HepG2 (cell line): ENCODE data around the gene SRPRA. TPM values are rescaled to one million over a fixed set of nuclear protein-coding genes. Genes with fewer than 3 reads are reported as not detected.

ENCODE experiments used
- EHMT2 ChIP-seq: fragments of 200-600 bp; sonication (generic); IDR thresholded peaks from 2 replicates; pipeline ENCODE4 v1.7.0; 2017; ENCODE audit warnings: antibody characterized with exemption, low read depth, low read length, borderline replicate concordance
- FOXO1 ChIP-seq: sonication (generic); formaldehyde crosslinking; IDR thresholded peaks from 2 replicates; pipeline ENCODE4 v1.4.0; 2020; ENCODE audit warnings: missing genetic modification reagents
- GABPA ChIP-seq, 2 experiments: IDR thresholded peaks; 2 replicates each; pipeline ENCODE4 v1.6.1; 2011 to 2016; ENCODE audit warnings: low read depth in 2 of 2, low read length in 1 of 2, missing biosample characterization in 1 of 2, missing genetic modification characterization in 1 of 2
- GFI1 ChIP-seq: sonication (generic); formaldehyde crosslinking; IDR thresholded peaks from 2 replicates; pipeline ENCODE4 v1.5.0; 2020; ENCODE audit warnings: missing genetic modification reagents, mild to moderate bottlenecking, borderline replicate concordance
- IRF1 ChIP-seq: sonication (generic); formaldehyde crosslinking; IDR thresholded peaks from 2 replicates; pipeline ENCODE4 v1.4.0; 2020; ENCODE audit warnings: low read depth, mild to moderate bottlenecking, missing genetic modification reagents
- KLF15 ChIP-seq: sonication (generic); formaldehyde crosslinking; IDR thresholded peaks from 2 replicates; pipeline ENCODE4 v1.8.1; 2023; ENCODE audit warnings: borderline replicate concordance, mild to moderate bottlenecking, inconsistent platforms, missing genetic modification reagents, mixed read lengths
- MAX ChIP-seq: IDR thresholded peaks from 2 replicates; pipeline ENCODE4 v1.6.1; 2012; ENCODE audit warnings: inconsistent platforms
- NAIF1 ChIP-seq: sonication (generic); formaldehyde crosslinking; IDR thresholded peaks from 2 replicates; pipeline ENCODE4 v1.5.0; 2020; ENCODE audit warnings: mild to moderate bottlenecking, missing genetic modification reagents, borderline replicate concordance
- NCOA1 ChIP-seq: sonication (generic); formaldehyde crosslinking; IDR thresholded peaks from 2 replicates; pipeline ENCODE4 v1.9.0; 2021; ENCODE audit warnings: missing genetic modification reagents
- SIN3B ChIP-seq: fragments of 150-350 bp; IDR thresholded peaks from 2 replicates; pipeline ENCODE4 v1.6.1; 2014; ENCODE audit warnings: low read length
- ZNF160 ChIP-seq: sonication (generic); formaldehyde crosslinking; IDR thresholded peaks from 2 replicates; pipeline ENCODE4 v1.8.0; 2022; ENCODE audit warnings: mild to moderate bottlenecking, inconsistent platforms, missing genetic modification reagents
- ZNF343 ChIP-seq: sonication (generic); formaldehyde crosslinking; IDR thresholded peaks from 2 replicates; pipeline ENCODE4 v1.4.0; 2020; ENCODE audit warnings: mild to moderate bottlenecking, missing genetic modification reagents
- ZNF503 ChIP-seq: sonication (generic); formaldehyde crosslinking; IDR thresholded peaks from 2 replicates; pipeline ENCODE4 v1.4.0; 2020; ENCODE audit warnings: missing genetic modification reagents
- ZXDC ChIP-seq: sonication (generic); formaldehyde crosslinking; IDR thresholded peaks from 2 replicates; pipeline ENCODE4 v1.5.0; 2020; ENCODE audit warnings: mild to moderate bottlenecking, missing genetic modification reagents
- polyA plus RNA-seq, 8 experiments: library from polyadenylated mRNA; depleted of rRNA in 3 of 8; stranded (reverse) in 7 of 8; unstranded in 1 of 8; fragments of >200 nt; fragmentation: Illumina TruSeq in 4 of 8; extraction: Trizol in 4 of 8; gene quantifications; 2 replicates each; pipeline versions ENCODE4 v1.2.1 to v1.2.3, GENCODE V29; 2011 to 2016; ENCODE audit warnings: low read depth in 4 of 8, missing spikeins in 1 of 8, mixed read lengths in 1 of 8; ENCODE audit not compliant: insufficient read depth in 1 of 8
- total RNA-seq, 5 experiments: library from RNA; depleted of rRNA; stranded (reverse); fragments of >200 nt; fragmentation: Illumina TruSeq; extraction: Trizol; gene quantifications; 2 replicates each; pipeline ENCODE4 v1.2.3, GENCODE V29; 2016; ENCODE audit warnings: low read depth in 1 of 5
- TF ChIP-seq, protein P1 (sequence below): sonication (generic); formaldehyde crosslinking; IDR thresholded peaks from 2 replicates; pipeline ENCODE4 v1.4.0; 2020; ENCODE audit warnings: missing genetic modification reagents
- TF ChIP-seq, protein P2 (sequence below): IDR thresholded peaks from 2 replicates; pipeline ENCODE4 v1.6.1; 2018; ENCODE audit warnings: missing genetic modification reagents

The SRPRA gene
- total and polyA plus RNA-seq, 2 of the 13 experiments (the other 11 are each of a cell fraction or from before 2014, with no cell fraction given) = 27.7 to 64.6 TPM

DNA sequence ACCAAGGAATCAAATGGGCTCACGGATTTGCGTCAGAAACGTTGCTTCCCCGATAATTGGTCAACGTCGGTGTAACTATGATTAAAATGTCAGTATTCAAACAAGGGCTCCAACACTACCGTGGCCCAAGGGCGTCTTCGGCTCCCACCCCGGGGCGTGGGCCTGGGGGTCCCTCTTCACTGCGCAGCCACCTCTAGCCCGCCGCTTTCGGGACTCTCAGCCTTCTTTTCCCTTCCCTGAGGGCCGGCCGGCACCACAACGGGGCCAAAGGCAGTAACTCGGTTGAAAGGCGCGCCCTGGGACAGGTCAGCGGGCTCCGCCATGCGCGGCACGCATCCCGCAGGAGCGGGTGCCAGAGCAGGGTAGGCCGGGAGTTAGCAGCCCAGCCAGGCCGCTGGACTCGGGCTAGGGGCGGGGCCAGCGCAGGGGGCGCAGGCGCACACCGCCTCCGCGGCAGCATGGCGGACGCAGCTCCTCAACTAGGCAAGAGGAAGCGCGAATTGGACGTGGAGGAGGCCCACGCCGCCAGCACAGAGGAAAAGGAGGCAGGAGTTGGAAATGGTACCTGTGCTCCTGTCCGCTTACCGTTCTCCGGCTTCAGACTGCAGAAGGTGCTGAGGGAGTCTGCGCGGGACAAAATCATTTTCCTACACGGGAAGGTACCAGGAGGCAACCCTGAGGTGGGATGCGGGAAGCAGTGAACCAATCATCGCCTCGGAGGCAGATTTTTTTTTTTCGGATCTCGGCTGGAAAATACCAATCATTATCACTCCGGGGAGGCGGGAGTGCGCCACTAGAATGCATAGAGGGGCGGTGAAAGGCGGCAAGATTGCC is 35.1 kb upstream of the SRPRA start, which contains the start of gene DCPS (continued):
- TF ChIP-seq ZXDC (CRISPR knock-in tag) = no peak
- TF ChIP-seq, protein P1, sequence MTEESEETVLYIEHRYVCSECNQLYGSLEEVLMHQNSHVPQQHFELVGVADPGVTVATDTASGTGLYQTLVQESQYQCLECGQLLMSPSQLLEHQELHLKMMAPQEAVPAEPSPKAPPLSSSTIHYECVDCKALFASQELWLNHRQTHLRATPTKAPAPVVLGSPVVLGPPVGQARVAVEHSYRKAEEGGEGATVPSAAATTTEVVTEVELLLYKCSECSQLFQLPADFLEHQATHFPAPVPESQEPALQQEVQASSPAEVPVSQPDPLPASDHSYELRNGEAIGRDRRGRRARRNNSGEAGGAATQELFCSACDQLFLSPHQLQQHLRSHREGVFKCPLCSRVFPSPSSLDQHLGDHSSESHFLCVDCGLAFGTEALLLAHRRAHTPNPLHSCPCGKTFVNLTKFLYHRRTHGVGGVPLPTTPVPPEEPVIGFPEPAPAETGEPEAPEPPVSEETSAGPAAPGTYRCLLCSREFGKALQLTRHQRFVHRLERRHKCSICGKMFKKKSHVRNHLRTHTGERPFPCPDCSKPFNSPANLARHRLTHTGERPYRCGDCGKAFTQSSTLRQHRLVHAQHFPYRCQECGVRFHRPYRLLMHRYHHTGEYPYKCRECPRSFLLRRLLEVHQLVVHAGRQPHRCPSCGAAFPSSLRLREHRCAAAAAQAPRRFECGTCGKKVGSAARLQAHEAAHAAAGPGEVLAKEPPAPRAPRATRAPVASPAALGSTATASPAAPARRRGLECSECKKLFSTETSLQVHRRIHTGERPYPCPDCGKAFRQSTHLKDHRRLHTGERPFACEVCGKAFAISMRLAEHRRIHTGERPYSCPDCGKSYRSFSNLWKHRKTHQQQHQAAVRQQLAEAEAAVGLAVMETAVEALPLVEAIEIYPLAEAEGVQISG = peak; percentile 88
- no peak; the same call in 1 of the 2 replicates for TF ChIP-seq NAIF1 (CRISPR knock-in tag)
- TF ChIP-seq KLF15 = no peak
- TF ChIP-seq GABPA (IDR thresholded peaks at IDR 0.05; ENCODE audit: low read depth, low read length) = no peak
- 0 out of 2 replicates have a peak, but pooled peaks have one; percentile 21 for TF ChIP-seq GABPA (CRISPR knock-in tag; IDR thresholded peaks at IDR 0.05; ENCODE audit: low read depth)
- TF ChIP-seq, protein P2, sequence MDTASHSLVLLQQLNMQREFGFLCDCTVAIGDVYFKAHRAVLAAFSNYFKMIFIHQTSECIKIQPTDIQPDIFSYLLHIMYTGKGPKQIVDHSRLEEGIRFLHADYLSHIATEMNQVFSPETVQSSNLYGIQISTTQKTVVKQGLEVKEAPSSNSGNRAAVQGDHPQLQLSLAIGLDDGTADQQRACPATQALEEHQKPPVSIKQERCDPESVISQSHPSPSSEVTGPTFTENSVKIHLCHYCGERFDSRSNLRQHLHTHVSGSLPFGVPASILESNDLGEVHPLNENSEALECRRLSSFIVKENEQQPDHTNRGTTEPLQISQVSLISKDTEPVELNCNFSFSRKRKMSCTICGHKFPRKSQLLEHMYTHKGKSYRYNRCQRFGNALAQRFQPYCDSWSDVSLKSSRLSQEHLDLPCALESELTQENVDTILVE = peak; percentile 32; the same call in 1 of the 2 replicates
- TF ChIP-seq ZNF503 (CRISPR knock-in tag) = no peak
- TF ChIP-seq NCOA1 = no peak
- peak; percentile 94 for TF ChIP-seq MAX
- TF ChIP-seq ZNF160 (CRISPR knock-in tag) = peak; percentile 49
- peak; percentile 34 for TF ChIP-seq SIN3B
- TF ChIP-seq ZNF343 (CRISPR knock-in tag) = peak; percentile 82
- peak; percentile 82 for TF ChIP-seq FOXO1 (CRISPR knock-in tag)
- no peak for TF ChIP-seq EHMT2
- 0 out of 2 replicates have a peak, but pooled peaks have one; percentile 45 for TF ChIP-seq GFI1 (CRISPR knock-in tag)
- 0 out of 2 replicates have a peak, but pooled peaks have one; percentile 57 for TF ChIP-seq IRF1 (CRISPR knock-in tag)
